Naive thymus-derived CD4-positive, alpha-beta T cell (primary cell): ENCODE measurements around the gene PCBP2. TPM values are rescaled to one million over a fixed set of nuclear protein-coding genes. Genes with fewer than 3 reads are reported as not detected.
"Not testable (repeated sequence)": the region's sequence is repeated elsewhere in the genome, so short reads cannot be mapped to it uniquely, and the experiment has no call there.

ENCODE experiments used
- ATAC-seq: fragments of 150-1000 bp; cut with Tn5 transposase; 2 replicates; pipeline ENCODE4 v1.10.0; 2021; ENCODE audit warnings: mild to moderate bottlenecking, moderate library complexity
- CTCF ChIA-PET: fragments of 350-600 bp; sonication (Branson Sonifier 250); formaldehyde crosslinking; loops from one replicate; lab custom pipeline; 2021; ENCODE audit warnings: antibody characterized with exemption; lab: Charles Lee
- POLR2A ChIA-PET: fragments of 350-600 bp; sonication (Branson Sonifier 250); formaldehyde crosslinking; loops from one replicate; lab custom pipeline; 2021; ENCODE audit warnings: antibody characterized with exemption, inconsistent platforms; lab: Charles Lee
- DNase-seq, 9 donors: peaks; one replicate each; pipeline versions ENCODE4 v3.0.0 to v3.0.0-alpha.2; 2020 to 2022; ENCODE audit warnings: mixed read lengths in 1 of 9
- H3K27ac ChIP-seq: one replicate; pipeline ENCODE4 v1.7.0; 2013; ENCODE audit warnings: mild to moderate bottlenecking, low read depth, low read length, moderate library complexity
- H3K27me3 ChIP-seq, 2 donors: one replicate each; pipeline ENCODE4 v1.7.0; 2013; ENCODE audit warnings: low read length in 2 of 2, mild to moderate bottlenecking in 2 of 2, moderate library complexity in 2 of 2; ENCODE audit not compliant: control insufficient read depth in 2 of 2, insufficient read depth in 2 of 2
- H3K36me3 ChIP-seq, 3 experiments: 1 replicate in 2 of 3; 2 replicates in 1 of 3; pipeline ENCODE4 v1.7.0; 2013; ENCODE audit warnings: low read length in 3 of 3, mild to moderate bottlenecking in 3 of 3, moderate library complexity in 1 of 3; ENCODE audit not compliant: insufficient read depth in 3 of 3, control insufficient read depth in 2 of 3
- H3K4me1 ChIP-seq, 2 donors: one replicate each; pipeline ENCODE4 v1.7.0; 2013; ENCODE audit warnings: low read length in 2 of 2, mild to moderate bottlenecking in 2 of 2, moderate library complexity in 1 of 2; ENCODE audit not compliant: control insufficient read depth in 2 of 2, insufficient read depth in 2 of 2
- H3K4me3 ChIP-seq: 2 replicates; pipeline ENCODE4 v1.7.0; 2013; ENCODE audit warnings: mild to moderate bottlenecking, low read length
- H3K9me3 ChIP-seq, 3 experiments: 1 replicate in 2 of 3; 2 replicates in 1 of 3; pipeline ENCODE4 v1.7.0; 2013; ENCODE audit warnings: low read length in 3 of 3; ENCODE audit not compliant: control insufficient read depth in 2 of 3
- H3K27ac Mint-ChIP-seq, 9 donors: one replicate each; pipeline ENCODE4 v1.8.0; 2020 to 2022; ENCODE audit warnings: mixed read lengths in 9 of 9, mild to moderate bottlenecking in 8 of 9, moderate library complexity in 5 of 9, inconsistent platforms in 2 of 9
- H3K27me3 Mint-ChIP-seq, 5 donors: one replicate each; pipeline ENCODE4 v1.8.0; 2021 to 2022; ENCODE audit warnings: mixed read lengths in 5 of 5, mild to moderate bottlenecking in 1 of 5
- H3K36me3 Mint-ChIP-seq, 5 donors: one replicate each; pipeline ENCODE4 v1.8.0; 2020 to 2022; ENCODE audit warnings: mixed read lengths in 5 of 5, mild to moderate bottlenecking in 3 of 5, inconsistent platforms in 1 of 5
- H3K4me1 Mint-ChIP-seq, 7 donors: one replicate each; pipeline ENCODE4 v1.8.0; 2020 to 2022; ENCODE audit warnings: mixed read lengths in 7 of 7, mild to moderate bottlenecking in 3 of 7, inconsistent platforms in 1 of 7
- H3K4me3 Mint-ChIP-seq, 10 donors: one replicate each; pipeline ENCODE4 v1.8.0; 2020 to 2022; ENCODE audit warnings: mild to moderate bottlenecking in 10 of 10, mixed read lengths in 10 of 10, moderate library complexity in 6 of 10, inconsistent platforms in 2 of 10
- H3K9me3 Mint-ChIP-seq, 11 donors: one replicate each; pipeline ENCODE4 v1.8.0; 2020 to 2022; ENCODE audit warnings: mixed read lengths in 11 of 11, mild to moderate bottlenecking in 4 of 11, inconsistent platforms in 1 of 11, moderate library complexity in 1 of 11
- intact Hi-C, 2 donors: fragments of 100-400 bp; cut with micrococcal nuclease; formaldehyde crosslinking; loops; one replicate each; pipeline ENCODE4 v1.15.1; 2023
- polyA plus RNA-seq, 2 donors: library from polyadenylated mRNA; unstranded; fragments of 300-500 nt; fragmentation: Illumina TruSeq; gene quantifications; one replicate each; pipeline ENCODE4 v1.2.3, GENCODE V29; 2021
- total RNA-seq, 6 experiments: library from RNA in 5 of 6; stranded (reverse) in 5 of 6; gene quantifications; 1 replicate in 5 of 6; 2 replicates in 1 of 6; pipeline ENCODE4 v1.2.3 and lab custom pipeline; 2021 to 2026

Gene PCBP2
- total RNA-seq (1,000 to 10,000 TPM in 2 of 5 experiments, 100 to 1,000 TPM in 3; 737 to 1,110 (median 928) TPM), polyA plus RNA-seq (100 to 1,000 TPM; 148 to 158 TPM), total RNA-seq (lab: John Stamatoyannopoulos, UW) (187 reads per million, percentile 92 among the genes with 10 or more reads in this experiment)

DNA sequence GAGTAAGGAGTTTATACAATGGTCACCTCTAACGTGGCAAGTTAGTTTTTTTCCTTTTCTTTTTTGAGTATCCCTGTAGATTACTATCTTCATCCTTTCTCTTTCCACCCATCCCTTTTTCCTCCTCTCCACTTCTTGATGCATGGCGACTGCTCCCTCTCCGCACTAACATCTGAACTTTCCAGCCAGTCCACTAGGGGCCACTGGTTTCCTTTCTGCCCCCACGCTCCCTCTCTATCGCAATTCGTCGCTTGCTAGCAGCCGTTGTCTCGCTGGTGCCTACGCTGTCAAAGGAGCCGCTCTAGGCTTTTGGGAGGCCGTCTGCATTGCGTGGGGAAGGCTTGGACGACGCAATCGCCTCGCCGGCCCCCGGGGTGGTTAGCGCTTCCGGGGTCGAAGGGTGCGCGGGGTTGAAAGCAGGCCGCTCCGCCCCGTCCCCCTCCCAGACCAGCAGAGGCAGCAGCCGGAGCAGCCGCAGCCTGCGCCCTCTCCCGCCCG is at the start of gene PCBP2:
PCBP2 (plus strand) TSS at position 442 of the 498 bp plus-strand sequence. CDS start 2,699 bp downstream, outside the sequence.
- H3K4me1 ChIP-seq, result peaks cover 20 to 26% of the 10 kb centered on the region in 2 donors
- ChIA-PET CTCF (interaction anchor here (0.7 to 1.4 kb wide), 5 partner anchors 10 to 57 kb away, joined by 3 to 9 read pairs (median 4); partner anchors contain the start of gene PRR13), POLR2A (interaction anchor here (0.7 to 2.9 kb wide), 4 partner anchors 10 to 156 kb away, joined by 3 to 12 read pairs (median 4); partner anchors contain the start of genes PFDN5, PRR13 and TARBP2)
- H3K9me3 ChIP-seq, result no peaks in the 10 kb centered on the region
- intact Hi-C loops, result loop anchor here (1.0 to 5.0 kb wide), 22 partner anchors 10 to 444 kb away; partner anchors contain the start of genes ATF7 (in 2 of the 2), CALCOCO1 (in 2 of the 2), CSAD (in 2 of the 2) and MYG1 (in 2 of the 2)
- peak within 1 kb of the TSS; percentile 69 for H3K4me3 ChIP-seq
- peak within 1 kb of the TSS; percentile 96 for H3K27ac ChIP-seq
- DNase-seq (peak; percentile 88 to 98 (median 97)), ATAC-seq (peak; percentile 94)
- Mint-ChIP-seq H3K27ac (peak within 1 kb of the TSS; percentile 85 to 100 (median 99)), H3K27me3 (no peaks in the 10 kb centered on the region), H3K4me3 (peak within 1 kb of the TSS; percentile 51 to 99 (median 98)), H3K4me1 (peaks cover 23 to 42% (median 37%) of the 10 kb centered on the region in 7 donors), H3K36me3 (peaks cover 0 to 30% (median 26%) of the 10 kb centered on the region in 5 donors), H3K9me3 (peaks cover 0 to 2% (median 0%) of the 10 kb centered on the region in 11 donors)
- no peaks in the 10 kb centered on the region for H3K27me3 ChIP-seq
- H3K36me3 ChIP-seq, result peaks cover 18 to 37% (median 27%) of the 10 kb centered on the region in 3 experiments

- CTCF ChIA-PET, H3K9me3 ChIP-seq, DNase-seq, POLR2A ChIA-PET, H3K27ac Mint-ChIP-seq, ATAC-seq, H3K4me3 ChIP-seq, H3K27me3 ChIP-seq, intact Hi-C loops, H3K27me3 Mint-ChIP-seq, H3K4me3 Mint-ChIP-seq, H3K9me3 Mint-ChIP-seq, H3K4me1 ChIP-seq, H3K27ac ChIP-seq: not testable (repeated sequence)
- peaks cover 7 to 20% (median 11%) of the 10 kb centered on the region in 7 donors for H3K4me1 Mint-ChIP-seq
- peaks cover 4 to 16% (median 11%) of the 10 kb centered on the region in 5 donors for H3K36me3 Mint-ChIP-seq
- peaks cover 0 to 37% (median 0%) of the 10 kb centered on the region in 3 experiments for H3K36me3 ChIP-seq
These were observed 49.6 kb upstream of the PCBP2 start for GRCh38 chr12:53402351-53402750.

- intact Hi-C loops, result no loop called here
These were observed 49.0 kb upstream of the PCBP2 start for GRCh38 chr12:53402871-53403270.

DNA sequence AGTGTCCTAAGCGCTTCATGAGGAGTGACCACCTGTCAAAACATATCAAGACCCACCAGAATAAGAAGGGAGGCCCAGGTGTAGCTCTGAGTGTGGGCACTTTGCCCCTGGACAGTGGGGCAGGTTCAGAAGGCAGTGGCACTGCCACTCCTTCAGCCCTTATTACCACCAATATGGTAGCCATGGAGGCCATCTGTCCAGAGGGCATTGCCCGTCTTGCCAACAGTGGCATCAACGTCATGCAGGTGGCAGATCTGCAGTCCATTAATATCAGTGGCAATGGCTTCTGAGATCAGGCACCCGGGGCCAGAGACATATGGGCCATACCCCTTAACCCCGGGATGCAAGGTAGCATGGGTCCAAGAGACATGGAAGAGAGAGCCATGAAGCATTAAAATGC is 41.0 kb upstream of the PCBP2 start:
- Mint-ChIP-seq H3K27ac (peak overlapping the region in 3 of 9 donors; percentile 43 to 63 (median 56)), H3K27me3 (no peaks in the 10 kb centered on the region), H3K4me1 (peaks cover 22 to 53% (median 41%) of the 10 kb centered on the region in 7 donors), H3K9me3 (no peaks in the 10 kb centered on the region), H3K36me3 (peaks cover 14 to 27% (median 26%) of the 10 kb centered on the region in 5 donors), H3K4me3 (no peak overlapping the region)
- POLR2A ChIA-PET, result interaction anchor here (1.5 to 1.9 kb wide), 2 partner anchors 29 to 58 kb away, joined by 3 to 5 read pairs; no protein-coding TSS in a partner anchor
- Histone ChIP-seq H3K27me3 (no peaks in the 10 kb centered on the region), H3K36me3 (peaks cover 10 to 63% (median 25%) of the 10 kb centered on the region in 3 experiments), H3K4me1 (peaks cover 7 to 13% of the 10 kb centered on the region in 2 donors), H3K9me3 (no peaks in the 10 kb centered on the region), H3K4me3 (no peak overlapping the region), H3K27ac (no peak overlapping the region)
- CTCF ChIA-PET, result interaction anchor here (0.6 to 3.7 kb wide), 3 partner anchors 10 to 529 kb away, joined by 4 to 15 read pairs (median 9); no protein-coding TSS in a partner anchor
- no peak for ATAC-seq
- DNase-seq, result no peak
- intact Hi-C loops, result no loop called here

More at GRCh38 chr12:53402871-53403270, 49.0 kb upstream of the PCBP2 start:
- Histone ChIP-seq H3K36me3 (peaks cover 0 to 38% (median 0%) of the 10 kb centered on the region in 3 experiments), H3K27ac (no peak overlapping the region), H3K4me1 (no peaks in the 10 kb centered on the region), H3K9me3 (no peaks in the 10 kb centered on the region), H3K27me3 (no peaks in the 10 kb centered on the region), H3K4me3 (no peak overlapping the region)
- Mint-ChIP-seq H3K27me3 (no peaks in the 10 kb centered on the region), H3K36me3 (peaks cover 4 to 16% (median 11%) of the 10 kb centered on the region in 5 donors), H3K9me3 (no peaks in the 10 kb centered on the region), H3K4me1 (peaks cover 4 to 17% (median 10%) of the 10 kb centered on the region in 7 donors), H3K4me3 (no peak overlapping the region), H3K27ac (no peak overlapping the region)
- POLR2A ChIA-PET, result no interaction called here
- no peak for ATAC-seq
- no peak for DNase-seq
- CTCF ChIA-PET, result no interaction called here

DNA sequence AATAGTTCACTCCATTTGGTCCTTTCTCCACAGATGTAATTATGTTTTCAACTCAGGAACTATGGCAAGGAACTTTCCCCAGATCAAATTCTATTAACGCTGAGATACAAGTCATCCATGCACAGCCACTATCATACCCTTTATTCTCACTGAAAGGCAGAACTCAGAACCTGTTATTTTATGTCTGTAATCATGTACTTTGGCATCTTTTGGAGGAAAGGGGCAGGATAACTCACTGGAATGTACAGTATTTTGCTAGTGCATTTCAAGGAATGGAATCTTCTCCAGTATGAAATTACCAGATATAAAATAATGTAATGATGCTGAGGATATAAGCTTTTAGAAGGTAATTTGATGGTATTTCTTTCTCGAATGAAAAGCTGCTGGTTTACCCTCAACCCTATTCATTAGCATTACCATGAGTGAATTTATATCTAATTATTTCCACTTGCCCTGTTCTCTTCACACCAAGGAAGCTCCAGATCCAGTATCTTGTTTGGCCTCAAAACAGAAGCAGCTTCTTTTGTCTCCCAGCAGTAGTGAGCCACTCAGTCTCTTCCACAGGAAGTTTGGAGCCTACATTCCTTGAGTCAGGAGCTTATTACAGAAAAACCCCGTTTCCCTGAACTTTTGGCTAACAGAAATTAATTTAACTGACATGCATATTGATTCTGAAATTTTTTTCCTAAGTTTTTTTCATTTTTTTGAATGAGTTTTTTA is 38.3 kb upstream of the PCBP2 start:
- H3K27me3 Mint-ChIP-seq, result no peaks in the 10 kb centered on the region
- intact Hi-C loops, result no loop called here
- ATAC-seq (no peak), DNase-seq (no peak)
- Histone ChIP-seq H3K9me3 (no peaks in the 10 kb centered on the region), H3K27me3 (no peaks in the 10 kb centered on the region), H3K36me3 (peaks cover 10 to 43% (median 25%) of the 10 kb centered on the region in 3 experiments), H3K27ac (no peak overlapping the region), H3K4me1 (peaks cover 7 to 17% of the 10 kb centered on the region in 2 donors), H3K4me3 (no peak overlapping the region)
- ChIA-PET POLR2A (interaction anchor here (0.7 kb wide), 1 partner anchor 856 kb away, joined by 4 read pairs; no protein-coding TSS in a partner anchor), CTCF (no interaction called here)
- no peaks in the 10 kb centered on the region for H3K9me3 Mint-ChIP-seq
- H3K4me1 Mint-ChIP-seq, result peaks cover 27 to 72% (median 61%) of the 10 kb centered on the region in 7 donors
- H3K36me3 Mint-ChIP-seq, result peaks cover 10 to 22% (median 22%) of the 10 kb centered on the region in 5 donors
- peak overlapping the region in 8 of 9 donors; percentile 53 to 89 (median 76) for H3K27ac Mint-ChIP-seq
- H3K4me3 Mint-ChIP-seq, result peak overlapping the region in 3 of 10 donors; percentile 52 to 70 (median 60)
